KOPT-K1 (cell line): Measurements from ENCODE around the gene RAD51B.

Experiments
- H3K27ac ChIP-seq: fragments of 200-600 bp; sonication (generic); 2 replicates; pipeline ENCODE4 v1.5.1; 2016; ENCODE audit warnings: antibody characterized with exemption, mild to moderate bottlenecking, low read depth, low read length; ENCODE audit not compliant: poor library complexity, severe bottlenecking
- H3K36me3 ChIP-seq: fragments of 200-600 bp; sonication (generic); 2 replicates; pipeline ENCODE4 v1.5.1; 2017; ENCODE audit warnings: antibody characterized with exemption, mild to moderate bottlenecking, low read length, moderate library complexity; ENCODE audit not compliant: insufficient read depth
- H3K9me3 ChIP-seq: fragments of 200-600 bp; sonication (generic); 2 replicates; pipeline ENCODE4 v1.5.1; 2017; ENCODE audit warnings: antibody characterized with exemption, low read length, mild to moderate bottlenecking; ENCODE audit not compliant: insufficient read depth, poor library complexity, severe bottlenecking

The RAD51B gene

GRCh38 chr14:68718023-68718990, 898.7 kb downstream of the RAD51B start:
- H3K9me3 ChIP-seq, result no peaks in the 10 kb centered on the region
- H3K27ac ChIP-seq, result no peak overlapping the region
- H3K36me3 ChIP-seq, result no peaks in the 10 kb centered on the region

- Histone ChIP-seq H3K9me3 (no peaks in the 10 kb centered on the region), H3K27ac (no peak overlapping the region), H3K36me3 (no peaks in the 10 kb centered on the region)
Observed at GRCh38 chr14:68719634-68720384, 900.2 kb downstream of the RAD51B start.

GRCh38 chr14:68722186-68722585, 902.6 kb downstream of the RAD51B start:
- no peaks in the 10 kb centered on the region for H3K9me3 ChIP-seq
- H3K36me3 ChIP-seq, result no peaks in the 10 kb centered on the region
- H3K27ac ChIP-seq, result no peak overlapping the region

- Histone ChIP-seq H3K9me3 (no peaks in the 10 kb centered on the region), H3K27ac (no peak overlapping the region), H3K36me3 (no peaks in the 10 kb centered on the region)
Observed at GRCh38 chr14:68722968-68723566, 903.5 kb downstream of the RAD51B start.

- Histone ChIP-seq H3K36me3 (no peaks in the 10 kb centered on the region), H3K27ac (no peak overlapping the region), H3K9me3 (no peaks in the 10 kb centered on the region)
Observed at GRCh38 chr14:68723808-68724268, 904.3 kb downstream of the RAD51B start.

- Histone ChIP-seq H3K36me3 (no peaks in the 10 kb centered on the region), H3K27ac (no peak overlapping the region), H3K9me3 (no peaks in the 10 kb centered on the region)
Observed at GRCh38 chr14:68724914-68725313, 905.3 kb downstream of the RAD51B start.

- Histone ChIP-seq H3K36me3 (no peaks in the 10 kb centered on the region), H3K9me3 (no peaks in the 10 kb centered on the region), H3K27ac (no peak overlapping the region)
Observed at GRCh38 chr14:68726093-68726695, 906.6 kb downstream of the RAD51B start.

- Histone ChIP-seq H3K9me3 (no peaks in the 10 kb centered on the region), H3K36me3 (no peaks in the 10 kb centered on the region), H3K27ac (no peak overlapping the region)
Observed at GRCh38 chr14:68727315-68728047, 907.9 kb downstream of the RAD51B start.

- no peaks in the 10 kb centered on the region for H3K9me3 ChIP-seq
- no peak overlapping the region for H3K27ac ChIP-seq
- H3K36me3 ChIP-seq, result no peaks in the 10 kb centered on the region
Observed at GRCh38 chr14:68728342-68729106, 908.9 kb downstream of the RAD51B start.

GRCh38 chr14:68729556-68729955, 910.0 kb downstream of the RAD51B start:
- Histone ChIP-seq H3K36me3 (no peaks in the 10 kb centered on the region), H3K9me3 (no peaks in the 10 kb centered on the region)

GRCh38 chr14:68730348-68730747, 910.8 kb downstream of the RAD51B start:
- Histone ChIP-seq H3K9me3 (no peaks in the 10 kb centered on the region), H3K36me3 (no peaks in the 10 kb centered on the region), H3K27ac (no peak overlapping the region)

More at GRCh38 chr14:68729556-68729955, 910.0 kb downstream of the RAD51B start:
- H3K27ac ChIP-seq, result no peak overlapping the region

- Histone ChIP-seq H3K36me3 (no peaks in the 10 kb centered on the region), H3K27ac (no peak overlapping the region)
Observed at GRCh38 chr14:68730811-68731425, 911.3 kb downstream of the RAD51B start.

GRCh38 chr14:68733086-68733914, 913.7 kb downstream of the RAD51B start:
- Histone ChIP-seq H3K36me3 (no peaks in the 10 kb centered on the region), H3K27ac (no peak overlapping the region), H3K9me3 (no peaks in the 10 kb centered on the region)

More at GRCh38 chr14:68730811-68731425, 911.3 kb downstream of the RAD51B start:
- no peaks in the 10 kb centered on the region for H3K9me3 ChIP-seq
